ENCODE data around the gene CBX8. TPM values are rescaled to one million over a fixed set of nuclear protein-coding genes. Genes with fewer than 3 reads are reported as not detected.

The CBX8 gene
- total and polyA plus RNA-seq, 2 of the 13 experiments (the other 11 are each of a cell fraction or from before 2014, with no cell fraction given) = 0.34 to 12.6 TPM

GRCh38 chr17:79821331-79822095 lies 24.6 kb upstream of the CBX8 start (continued):
- TF ChIP-seq ZNF224 (CRISPR knock-in tag; IDR thresholded peaks at IDR 0.05) (no peak), ZBTB43 (CRISPR knock-in tag; conservative IDR thresholded peaks at IDR 0.05) (no peak), JUND (CRISPR knock-in tag; IDR thresholded peaks at IDR 0.05) (peak; percentile 60), ZNF484 (CRISPR knock-in tag; IDR thresholded peaks at IDR 0.05; ENCODE audit: borderline replicate concordance, low read depth) (no peak), ZNF770 (CRISPR knock-in tag; IDR thresholded peaks at IDR 0.05) (no peak), MTA1 (CRISPR knock-in tag; IDR thresholded peaks at IDR 0.05; ENCODE audit: borderline replicate concordance) (peak; percentile 24), CREB1 (IDR thresholded peaks at IDR 0.05) (no peak), CREB1 (CRISPR knock-in tag; IDR thresholded peaks at IDR 0.05) (no peak), KDM5B (CRISPR knock-in tag; IDR thresholded peaks at IDR 0.05; ENCODE audit: borderline replicate concordance) (peak; percentile 36; the same call in 1 of the 2 replicates), ZNF879 (CRISPR knock-in tag; IDR thresholded peaks at IDR 0.05) (no peak), PRDM15 (CRISPR knock-in tag; IDR thresholded peaks at IDR 0.05) (no peak), ZBTB46 (CRISPR knock-in tag; IDR thresholded peaks at IDR 0.05; ENCODE audit: borderline replicate concordance) (no peak), PRMT3 (CRISPR knock-in tag; IDR thresholded peaks at IDR 0.05; ENCODE audit: borderline replicate concordance, low read depth) (no peak), PAWR (CRISPR knock-in tag; IDR thresholded peaks at IDR 0.05; ENCODE audit: borderline replicate concordance) (no peak), FUBP1 (CRISPR knock-in tag; IDR thresholded peaks at IDR 0.05; ENCODE audit: borderline replicate concordance) (no peak), GATAD1 (CRISPR knock-in tag; IDR thresholded peaks at IDR 0.05) (peak; percentile 57; the same call in 1 of the 2 replicates), ZNF451 (CRISPR knock-in tag; IDR thresholded peaks at IDR 0.05) (no peak), RCOR2 (CRISPR knock-in tag; IDR thresholded peaks at IDR 0.05) (peak; percentile 94)

Data from HepG2 (cell line).